Panc1 (cell line): ENCODE data around the gene ARID1A.

ENCODE experiments used
- POLR2AphosphoS5 ChIP-seq: IDR thresholded peaks from 2 replicates; pipeline ENCODE4 v1.6.1; 2012; ENCODE audit warnings: mild to moderate bottlenecking, low read depth, low read length, moderate library complexity
- SIN3A ChIP-seq: IDR thresholded peaks from 2 replicates; pipeline ENCODE4 v1.6.1; 2012; ENCODE audit warnings: low read depth, mild to moderate bottlenecking, low read length, moderate library complexity, borderline replicate concordance; ENCODE audit not compliant: insufficient read depth
- TCF7L2 ChIP-seq: IDR thresholded peaks from 2 replicates; pipeline ENCODE4 v1.6.1; 2011; ENCODE audit warnings: mild to moderate bottlenecking, low read depth, low read length, inconsistent platforms
- TF ChIP-seq, protein P1 (sequence below): fragments of 450-650 bp; IDR thresholded peaks from 2 replicates; pipeline ENCODE4 v1.5.1; 2017; ENCODE audit warnings: mild to moderate bottlenecking

- TF ChIP-seq, protein P1, sequence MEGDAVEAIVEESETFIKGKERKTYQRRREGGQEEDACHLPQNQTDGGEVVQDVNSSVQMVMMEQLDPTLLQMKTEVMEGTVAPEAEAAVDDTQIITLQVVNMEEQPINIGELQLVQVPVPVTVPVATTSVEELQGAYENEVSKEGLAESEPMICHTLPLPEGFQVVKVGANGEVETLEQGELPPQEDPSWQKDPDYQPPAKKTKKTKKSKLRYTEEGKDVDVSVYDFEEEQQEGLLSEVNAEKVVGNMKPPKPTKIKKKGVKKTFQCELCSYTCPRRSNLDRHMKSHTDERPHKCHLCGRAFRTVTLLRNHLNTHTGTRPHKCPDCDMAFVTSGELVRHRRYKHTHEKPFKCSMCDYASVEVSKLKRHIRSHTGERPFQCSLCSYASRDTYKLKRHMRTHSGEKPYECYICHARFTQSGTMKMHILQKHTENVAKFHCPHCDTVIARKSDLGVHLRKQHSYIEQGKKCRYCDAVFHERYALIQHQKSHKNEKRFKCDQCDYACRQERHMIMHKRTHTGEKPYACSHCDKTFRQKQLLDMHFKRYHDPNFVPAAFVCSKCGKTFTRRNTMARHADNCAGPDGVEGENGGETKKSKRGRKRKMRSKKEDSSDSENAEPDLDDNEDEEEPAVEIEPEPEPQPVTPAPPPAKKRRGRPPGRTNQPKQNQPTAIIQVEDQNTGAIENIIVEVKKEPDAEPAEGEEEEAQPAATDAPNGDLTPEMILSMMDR: no peak
- TF ChIP-seq POLR2AphosphoS5 (no peak), TCF7L2 (no peak), SIN3A (no peak)
Observed at GRCh38 chr1:26696119-26696653, 371 bp downstream of the ARID1A start.
